HFF-Myc (cell line): ENCODE results near the gene AKR1E2.

Source experiments
- DNase-seq: peaks from one replicate; pipeline ENCODE4 v3.0.0-alpha.2; 2011; ENCODE audit warnings: low read depth; ENCODE audit errors: extremely low read depth
- H3K4me3 ChIP-seq: replicated peaks from 2 replicates; pipeline ENCODE4 v1.5.1; 2011; ENCODE audit warnings: low read depth, mild to moderate bottlenecking, control low read depth, low read length
- CTCF ChIP-seq: IDR thresholded peaks from 2 replicates; pipeline ENCODE4 v1.5.1; 2012; ENCODE audit warnings: mild to moderate bottlenecking, low read depth, low read length, control low read depth; ENCODE audit errors: missing control alignments

The AKR1E2 gene

GRCh38 chr10:4837551-4837950 lies 11.5 kb downstream of the AKR1E2 start:
- no peak for TF ChIP-seq CTCF
- H3K4me3 ChIP-seq, result no peak overlapping the region
- no peak for DNase-seq

- H3K4me3 ChIP-seq, result no peak overlapping the region
- no peak for TF ChIP-seq CTCF
- DNase-seq, result no peak
Observed at GRCh38 chr10:4838743-4839142, 12.7 kb downstream of the AKR1E2 start.

DNA sequence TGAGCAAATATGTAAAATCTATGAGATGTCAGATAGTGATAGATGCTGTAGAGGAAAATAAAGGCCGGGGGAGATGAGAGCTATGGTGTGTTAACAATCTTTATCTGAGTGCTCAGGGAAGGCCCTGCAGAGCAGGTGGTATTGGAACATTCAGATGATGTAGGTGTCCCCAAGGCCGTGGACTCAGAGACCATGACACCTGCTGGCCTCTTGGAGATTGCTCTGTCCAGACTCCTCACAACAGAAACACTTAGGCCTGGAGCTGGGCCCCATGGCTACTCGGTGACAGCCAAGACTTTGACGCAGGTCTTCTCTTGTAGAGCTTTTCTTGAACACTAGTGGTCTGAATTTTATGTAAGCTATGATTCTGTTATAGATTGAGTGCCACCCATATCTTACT lies 13.3 kb downstream of the AKR1E2 start:
- TF ChIP-seq CTCF, result no peak
- DNase-seq, result no peak
- no peak overlapping the region for H3K4me3 ChIP-seq

DNA sequence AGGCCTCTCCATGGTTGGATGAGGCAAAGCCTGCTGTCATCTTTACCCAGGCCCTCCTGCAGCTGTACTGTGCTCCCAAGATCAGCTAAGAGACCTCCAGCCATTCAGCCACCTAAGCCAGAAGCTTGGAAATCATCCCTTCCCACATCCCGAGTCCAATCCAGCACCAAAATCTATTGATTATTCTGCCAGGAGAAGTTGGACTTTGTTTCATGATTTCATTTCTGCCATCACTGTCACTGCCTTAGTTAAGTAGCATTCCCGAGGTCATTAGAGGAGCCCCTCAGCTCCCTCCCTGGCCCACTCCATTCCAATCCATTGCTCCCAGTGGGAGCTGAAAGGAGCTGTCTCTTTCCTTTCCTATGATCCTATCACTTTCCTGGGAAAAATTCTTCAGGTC lies 14.1 kb downstream of the AKR1E2 start:
- no peak for TF ChIP-seq CTCF

GRCh38 chr10:4843525-4844180 lies 17.6 kb downstream of the AKR1E2 start:
- no peak for DNase-seq
- H3K4me3 ChIP-seq, result no peak overlapping the region
- TF ChIP-seq CTCF, result no peak

More for the DNA sequence above, 14.1 kb downstream of the AKR1E2 start:
- H3K4me3 ChIP-seq, result no peak overlapping the region
- DNase-seq, result no peak

DNA sequence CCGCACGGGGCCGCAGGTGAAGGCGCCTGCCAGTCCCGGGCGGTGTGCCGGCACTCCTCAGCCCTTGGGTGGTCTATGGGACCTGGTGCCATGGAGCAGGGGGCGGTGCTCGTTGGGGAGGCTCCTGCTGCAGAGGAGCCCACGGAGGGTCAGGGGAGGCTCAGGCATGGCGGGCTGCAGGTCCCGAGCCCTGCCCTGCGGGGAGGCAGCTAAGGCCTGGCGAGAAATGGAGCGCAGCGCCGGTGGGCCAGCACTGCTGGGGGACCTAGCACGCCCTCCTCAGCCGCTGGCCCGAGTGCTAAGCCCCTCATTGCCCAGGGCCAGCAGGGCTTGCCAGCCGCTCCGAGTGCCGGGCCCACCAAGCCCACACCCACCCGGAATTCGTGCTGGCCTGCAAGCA lies 18.9 kb downstream of the AKR1E2 start:
- TF ChIP-seq CTCF, result no peak
- H3K4me3 ChIP-seq, result no peak overlapping the region
- DNase-seq, result no peak

- H3K4me3 ChIP-seq, result no peak overlapping the region
- TF ChIP-seq CTCF, result no peak
- DNase-seq, result no peak
Observed at GRCh38 chr10:4845766-4846165, 19.8 kb downstream of the AKR1E2 start.
